NB4 (cell line): ENCODE results near the gene FBP1.

Experiments used
- DNase-seq: peaks from one replicate; pipeline ENCODE4 v3.0.0; 2010; ENCODE audit warnings: low read depth
- H3K4me3 ChIP-seq: one replicate; pipeline ENCODE4 v1.5.1; 2011; ENCODE audit warnings: mild to moderate bottlenecking, low read depth, low read length, moderate library complexity
- MYC ChIP-seq: IDR thresholded peaks from 2 replicates; pipeline ENCODE4 v1.6.1; 2011; ENCODE audit warnings: low read depth, low read length
- POLR2A ChIP-seq: IDR thresholded peaks from 2 replicates; pipeline ENCODE4 v1.6.1; 2011; ENCODE audit warnings: mild to moderate bottlenecking; ENCODE audit not compliant: insufficient read length; ENCODE audit errors: extremely low read depth
- TF ChIP-seq, protein P1 (sequence below): IDR thresholded peaks from one replicate; pipeline ENCODE4 v1.5.1; 2012; ENCODE audit warnings: low read depth, low read length
- TF ChIP-seq, protein P2 (sequence below): IDR thresholded peaks from 2 replicates; pipeline ENCODE4 v1.6.1; 2011; ENCODE audit warnings: low read depth, low read length

The FBP1 gene

DNA sequence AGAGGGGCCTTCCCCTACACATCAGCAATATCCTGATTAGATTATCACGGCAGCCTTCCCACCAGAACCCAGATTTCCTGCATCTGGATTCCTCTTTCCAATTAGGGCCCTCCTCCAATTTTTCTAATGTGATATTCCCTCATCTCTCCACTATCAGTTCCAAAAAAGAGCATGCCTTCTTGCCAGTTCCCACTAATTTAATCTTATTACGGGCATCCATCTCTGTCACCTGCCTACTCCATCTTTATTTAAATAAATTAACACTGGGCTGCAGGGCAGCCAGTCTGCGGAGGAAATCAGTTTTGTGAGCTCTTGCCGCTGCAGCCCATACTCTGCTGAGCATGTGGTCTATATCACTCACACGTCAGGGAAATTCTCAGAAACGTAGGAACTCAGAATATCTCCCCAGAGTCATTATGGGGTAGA, 29.1 kb downstream of the FBP1 start:
- no peak overlapping the region for H3K4me3 ChIP-seq

DNA sequence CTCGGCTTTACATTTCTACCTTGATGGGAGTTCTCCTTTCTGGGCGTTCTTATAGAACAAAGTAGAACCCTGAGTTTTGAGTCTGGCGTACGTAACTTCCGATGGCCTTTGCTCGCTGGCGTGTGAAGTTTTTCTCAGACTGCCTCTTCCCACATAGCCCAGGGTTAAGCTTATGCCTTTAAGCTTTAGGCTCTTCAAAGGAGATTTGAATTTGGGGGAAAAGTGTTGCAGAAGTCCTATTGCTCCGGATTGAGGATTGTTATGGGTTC, 32.0 kb downstream of the FBP1 start:
- no peak for DNase-seq

More for the DNA sequence above, 29.1 kb downstream of the FBP1 start:
- TF ChIP-seq, protein P1, sequence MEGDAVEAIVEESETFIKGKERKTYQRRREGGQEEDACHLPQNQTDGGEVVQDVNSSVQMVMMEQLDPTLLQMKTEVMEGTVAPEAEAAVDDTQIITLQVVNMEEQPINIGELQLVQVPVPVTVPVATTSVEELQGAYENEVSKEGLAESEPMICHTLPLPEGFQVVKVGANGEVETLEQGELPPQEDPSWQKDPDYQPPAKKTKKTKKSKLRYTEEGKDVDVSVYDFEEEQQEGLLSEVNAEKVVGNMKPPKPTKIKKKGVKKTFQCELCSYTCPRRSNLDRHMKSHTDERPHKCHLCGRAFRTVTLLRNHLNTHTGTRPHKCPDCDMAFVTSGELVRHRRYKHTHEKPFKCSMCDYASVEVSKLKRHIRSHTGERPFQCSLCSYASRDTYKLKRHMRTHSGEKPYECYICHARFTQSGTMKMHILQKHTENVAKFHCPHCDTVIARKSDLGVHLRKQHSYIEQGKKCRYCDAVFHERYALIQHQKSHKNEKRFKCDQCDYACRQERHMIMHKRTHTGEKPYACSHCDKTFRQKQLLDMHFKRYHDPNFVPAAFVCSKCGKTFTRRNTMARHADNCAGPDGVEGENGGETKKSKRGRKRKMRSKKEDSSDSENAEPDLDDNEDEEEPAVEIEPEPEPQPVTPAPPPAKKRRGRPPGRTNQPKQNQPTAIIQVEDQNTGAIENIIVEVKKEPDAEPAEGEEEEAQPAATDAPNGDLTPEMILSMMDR, result no peak
- no peak for TF ChIP-seq POLR2A
- TF ChIP-seq, protein P2, sequence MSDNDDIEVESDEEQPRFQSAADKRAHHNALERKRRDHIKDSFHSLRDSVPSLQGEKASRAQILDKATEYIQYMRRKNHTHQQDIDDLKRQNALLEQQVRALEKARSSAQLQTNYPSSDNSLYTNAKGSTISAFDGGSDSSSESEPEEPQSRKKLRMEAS, result no peak
- no peak for TF ChIP-seq MYC
- DNase-seq, result no peak

DNA sequence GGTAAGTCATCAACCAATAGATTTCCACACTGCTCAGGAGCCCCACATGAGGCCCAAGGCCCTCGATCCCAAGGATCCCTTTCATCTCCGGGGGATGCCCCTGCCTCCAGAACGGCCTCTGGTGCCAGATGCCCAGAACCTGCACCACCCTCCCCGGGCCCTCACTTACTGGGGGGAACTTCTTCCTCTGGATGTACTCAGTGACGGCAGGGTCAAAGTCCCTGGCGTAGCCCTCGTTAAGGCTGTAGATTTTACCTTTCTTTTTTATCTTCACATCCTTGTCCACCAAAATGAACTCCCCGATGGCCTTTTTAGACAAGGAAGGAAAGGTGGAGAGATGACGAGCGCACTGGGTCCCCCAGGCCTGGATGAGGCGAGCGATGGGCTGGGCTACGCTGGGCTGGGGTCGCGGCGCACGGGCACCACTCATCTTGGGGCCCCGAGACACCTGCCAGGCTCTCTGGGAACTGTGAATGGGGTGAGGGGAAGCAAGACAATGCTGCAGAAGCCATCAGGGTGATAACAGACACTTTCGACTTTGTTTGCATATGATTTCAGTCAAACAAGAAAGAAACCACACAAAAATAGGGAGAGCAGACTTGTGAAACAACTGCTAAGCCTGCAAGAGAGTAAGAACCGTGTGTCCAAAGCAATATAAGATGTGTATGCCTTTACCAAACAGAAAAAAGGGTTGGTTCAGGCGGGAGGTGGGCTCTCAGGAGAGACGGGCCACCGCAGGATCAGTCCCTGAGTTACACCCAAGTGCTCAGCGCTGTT, 32.5 kb downstream of the FBP1 start:
- H3K4me3 ChIP-seq, result no peak overlapping the region
- TF ChIP-seq POLR2A (no peak), MYC (no peak)
- TF ChIP-seq, protein P2, result no peak
- TF ChIP-seq, protein P1, result no peak
- no peak for DNase-seq

More for the DNA sequence above, 32.0 kb downstream of the FBP1 start:
- TF ChIP-seq, protein P2, result no peak
- TF ChIP-seq MYC, result no peak
- TF ChIP-seq, protein P1, result no peak
- TF ChIP-seq POLR2A, result no peak
- no peak overlapping the region for H3K4me3 ChIP-seq

DNA sequence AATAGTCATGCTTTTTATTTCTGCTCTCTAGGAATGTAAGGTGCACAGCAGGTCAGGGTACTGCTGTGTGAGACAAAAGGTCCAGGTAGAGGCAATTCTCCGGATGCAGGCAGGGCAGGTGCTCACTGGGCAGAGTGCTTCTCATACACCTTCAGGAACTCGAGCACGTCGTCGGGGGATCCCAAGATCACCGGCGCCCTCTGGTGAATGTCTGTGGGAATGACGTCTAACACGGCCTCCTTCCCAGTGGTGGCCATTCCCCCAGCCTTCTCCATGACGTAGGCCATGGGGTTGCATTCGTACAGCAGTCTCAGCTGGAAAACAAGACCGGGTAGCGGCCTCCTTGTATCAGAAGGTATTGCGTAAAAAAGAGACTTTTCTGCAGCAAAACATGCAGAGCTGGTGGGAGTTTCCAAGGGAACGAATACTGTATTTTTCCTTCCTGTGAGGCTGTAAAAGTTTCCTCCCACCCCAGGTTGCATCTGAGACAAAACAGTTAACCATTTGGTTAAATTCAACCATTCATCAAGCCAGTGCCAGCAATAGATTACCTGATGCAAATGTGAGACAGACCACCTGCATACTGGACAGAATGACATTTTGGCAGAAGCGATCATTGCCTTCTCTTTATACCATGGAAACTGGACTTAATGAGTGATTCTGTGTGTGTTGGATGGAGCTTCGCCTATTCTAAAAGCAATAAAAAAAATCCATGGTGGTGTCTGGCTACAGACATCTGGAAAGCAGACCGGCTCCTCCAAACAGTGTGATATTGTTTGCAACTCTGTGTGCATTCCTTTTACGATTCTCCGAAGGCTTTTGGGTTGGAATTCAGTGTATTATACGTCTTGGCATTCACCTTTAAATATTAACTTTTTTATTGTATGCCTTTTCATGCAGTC, 35.8 kb downstream of the FBP1 start:
- no peak for TF ChIP-seq POLR2A
- no peak for TF ChIP-seq MYC
- TF ChIP-seq, protein P1, result peak; percentile 65
- TF ChIP-seq, protein P2, result no peak
- H3K4me3 ChIP-seq, result no peak overlapping the region
- DNase-seq, result peak; percentile 78

DNA sequence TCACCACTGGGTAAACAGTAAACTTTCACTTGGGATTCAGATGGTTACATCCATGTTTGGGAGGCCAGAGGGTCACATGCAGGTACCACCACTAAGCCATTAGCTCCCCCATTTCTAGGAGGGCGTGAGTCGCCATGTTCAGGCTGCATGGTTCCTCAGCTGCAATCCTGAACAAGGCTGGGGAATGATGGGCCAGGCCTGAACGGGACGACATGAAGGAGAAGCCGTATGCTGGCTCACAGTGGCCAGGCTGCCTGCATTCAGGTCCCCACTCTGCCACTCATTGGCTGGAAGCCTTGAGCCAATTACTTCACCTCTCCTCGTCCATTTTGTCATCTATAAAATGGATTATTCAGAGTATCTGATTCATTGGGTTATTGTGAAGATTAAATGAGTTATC, 36.7 kb downstream of the FBP1 start:
- DNase-seq, result no peak
- no peak for TF ChIP-seq POLR2A
- TF ChIP-seq, protein P2, result no peak
- TF ChIP-seq, protein P1, result no peak
- TF ChIP-seq MYC, result no peak
- no peak overlapping the region for H3K4me3 ChIP-seq
